Stimulated activated effector memory CD8-positive, alpha-beta T cell treated with anti-CD3 and anti-CD28 coated beads, Interleukin-12 subunit alpha, Interleukin-12 subunit beta, amount 100 ng/mL, for 72 hours (primary cell): Measurements from ENCODE around the gene FGD4.
A peak's percentile ranks its signal among the peaks of the same experiment; 100 is the strongest.
"Not testable (repeated sequence)": the region's sequence is repeated elsewhere in the genome, so short reads cannot be mapped to it uniquely, and the experiment has no call there.

ENCODE experiments used
- ATAC-seq: fragments of 150-1000 bp; cut with Tn5 transposase; 2 replicates; pipeline ENCODE4 v1.10.0; 2021
- DNase-seq, 2 donors: peaks; one replicate each; pipeline ENCODE4 v3.0.0; 2021 to 2022; ENCODE audit warnings: low spot score in 2 of 2
- H3K27ac Mint-ChIP-seq: one replicate; pipeline ENCODE4 v1.8.0; 2022; ENCODE audit warnings: mild to moderate bottlenecking, mixed read lengths
- H3K36me3 Mint-ChIP-seq: one replicate; pipeline ENCODE4 v1.8.0; 2022; ENCODE audit warnings: mild to moderate bottlenecking, mixed read lengths
- H3K4me1 Mint-ChIP-seq: one replicate; pipeline ENCODE4 v1.8.0; 2022; ENCODE audit warnings: mixed read lengths
- H3K4me3 Mint-ChIP-seq: one replicate; pipeline ENCODE4 v1.8.0; 2022; ENCODE audit warnings: mild to moderate bottlenecking, mixed read lengths
- H3K9me3 Mint-ChIP-seq: one replicate; pipeline ENCODE4 v1.8.0; 2022; ENCODE audit warnings: mixed read lengths

FGD4 gene

GRCh38 chr12:32488132-32488531 is 88.8 kb downstream of the FGD4 start:
- H3K36me3 Mint-ChIP-seq = no peaks in the 10 kb centered on the region

GRCh38 chr12:32489070-32489469 is 89.7 kb downstream of the FGD4 start:
- Mint-ChIP-seq H3K27ac (no peak overlapping the region), H3K36me3 (no peaks in the 10 kb centered on the region), H3K4me3 (no peak overlapping the region), H3K4me1 (no peaks in the 10 kb centered on the region), H3K9me3 (no peaks in the 10 kb centered on the region)
- ATAC-seq (no peak), DNase-seq (no peak)

More at GRCh38 chr12:32488132-32488531, 88.8 kb downstream of the FGD4 start:
- no peak overlapping the region for H3K4me3 Mint-ChIP-seq
- ATAC-seq (no peak), DNase-seq (no peak)
- H3K9me3 Mint-ChIP-seq = no peaks in the 10 kb centered on the region
- no peak overlapping the region for H3K27ac Mint-ChIP-seq
- H3K4me1 Mint-ChIP-seq = no peaks in the 10 kb centered on the region

- no peak for ATAC-seq
- Mint-ChIP-seq H3K4me3 (no peak overlapping the region), H3K4me1 (no peaks in the 10 kb centered on the region), H3K9me3 (no peaks in the 10 kb centered on the region), H3K27ac (no peak overlapping the region), H3K36me3 (no peaks in the 10 kb centered on the region)
- no peak for DNase-seq
Measured at GRCh38 chr12:32490801-32491200, 91.4 kb downstream of the FGD4 start.

- Mint-ChIP-seq H3K4me3 (no peak overlapping the region), H3K27ac (no peak overlapping the region), H3K36me3 (no peaks in the 10 kb centered on the region), H3K9me3 (no peaks in the 10 kb centered on the region), H3K4me1 (peaks cover 4% of the 10 kb centered on the region)
- DNase-seq (no peak), ATAC-seq (no peak)
Measured at GRCh38 chr12:32493282-32493681, 93.9 kb downstream of the FGD4 start.

GRCh38 chr12:32494656-32495055 is 95.3 kb downstream of the FGD4 start:
- Mint-ChIP-seq H3K4me1 (peaks cover 6% of the 10 kb centered on the region), H3K27ac (no peak overlapping the region), H3K9me3 (no peaks in the 10 kb centered on the region), H3K4me3 (no peak overlapping the region), H3K36me3 (no peaks in the 10 kb centered on the region)
- ATAC-seq = peak; percentile 82
- DNase-seq = no peak

GRCh38 chr12:32496946-32497345 is 97.6 kb downstream of the FGD4 start:
- ATAC-seq = no peak
- no peak for DNase-seq
- Mint-ChIP-seq H3K9me3 (no peaks in the 10 kb centered on the region), H3K4me3 (no peak overlapping the region), H3K36me3 (no peaks in the 10 kb centered on the region), H3K27ac (no peak overlapping the region), H3K4me1 (peaks cover 6% of the 10 kb centered on the region)

GRCh38 chr12:32497864-32498263 is 98.5 kb downstream of the FGD4 start:
- Mint-ChIP-seq H3K4me3 (no peak overlapping the region), H3K4me1 (peaks cover 6% of the 10 kb centered on the region), H3K27ac (no peak overlapping the region), H3K9me3 (no peaks in the 10 kb centered on the region), H3K36me3 (no peaks in the 10 kb centered on the region)
- DNase-seq (no peak), ATAC-seq (no peak)

- DNase-seq (no peak), ATAC-seq (no peak)
- Mint-ChIP-seq H3K27ac (no peak overlapping the region), H3K4me3 (no peak overlapping the region), H3K36me3 (no peaks in the 10 kb centered on the region), H3K4me1 (peaks cover 6% of the 10 kb centered on the region), H3K9me3 (no peaks in the 10 kb centered on the region)
Measured at GRCh38 chr12:32499048-32499447, 99.7 kb downstream of the FGD4 start.

- Mint-ChIP-seq H3K9me3 (no peaks in the 10 kb centered on the region), H3K36me3 (no peaks in the 10 kb centered on the region), H3K4me1 (peaks cover 6% of the 10 kb centered on the region), H3K27ac (no peak overlapping the region), H3K4me3 (no peak overlapping the region)
- ATAC-seq (no peak), DNase-seq (no peak)
Measured at GRCh38 chr12:32501835-32502333, 102.5 kb downstream of the FGD4 start.

GRCh38 chr12:32502693-32503502 is 103.5 kb downstream of the FGD4 start:
- no peak for DNase-seq
- Mint-ChIP-seq H3K4me3 (no peak overlapping the region), H3K4me1 (peaks cover 6% of the 10 kb centered on the region)

GRCh38 chr12:32503730-32504129 is 104.4 kb downstream of the FGD4 start:
- no peak overlapping the region for H3K4me3 Mint-ChIP-seq
- H3K4me1 Mint-ChIP-seq = no peaks in the 10 kb centered on the region
- H3K27ac Mint-ChIP-seq = no peak overlapping the region
- DNase-seq = no peak
- no peak for ATAC-seq
- no peaks in the 10 kb centered on the region for H3K9me3 Mint-ChIP-seq
- no peaks in the 10 kb centered on the region for H3K36me3 Mint-ChIP-seq

More at GRCh38 chr12:32502693-32503502, 103.5 kb downstream of the FGD4 start:
- no peak for ATAC-seq
- no peaks in the 10 kb centered on the region for H3K9me3 Mint-ChIP-seq
- no peaks in the 10 kb centered on the region for H3K36me3 Mint-ChIP-seq
- H3K27ac Mint-ChIP-seq = no peak overlapping the region

- DNase-seq = no peak
Measured at GRCh38 chr12:32504591-32504990, 105.2 kb downstream of the FGD4 start.

GRCh38 chr12:32505067-32505945 is 105.9 kb downstream of the FGD4 start:
- Mint-ChIP-seq H3K9me3 (no peaks in the 10 kb centered on the region), H3K4me1 (no peaks in the 10 kb centered on the region), H3K4me3 (no peak overlapping the region), H3K36me3 (no peaks in the 10 kb centered on the region), H3K27ac (no peak overlapping the region)
- ATAC-seq (no peak), DNase-seq (no peak)

More at GRCh38 chr12:32504591-32504990, 105.2 kb downstream of the FGD4 start:
- H3K4me1 Mint-ChIP-seq = no peaks in the 10 kb centered on the region
- no peak overlapping the region for H3K4me3 Mint-ChIP-seq
- H3K27ac Mint-ChIP-seq = no peak overlapping the region
- no peaks in the 10 kb centered on the region for H3K36me3 Mint-ChIP-seq
- H3K9me3 Mint-ChIP-seq = no peaks in the 10 kb centered on the region
- no peak for ATAC-seq

GRCh38 chr12:32507096-32507941 is 108.0 kb downstream of the FGD4 start:
- not testable (repeated sequence) for ATAC-seq, H3K27ac Mint-ChIP-seq, H3K9me3 Mint-ChIP-seq, H3K4me3 Mint-ChIP-seq, H3K4me1 Mint-ChIP-seq, H3K36me3 Mint-ChIP-seq, DNase-seq

GRCh38 chr12:32507942-32508320 is 108.6 kb downstream of the FGD4 start:
- Mint-ChIP-seq H3K4me3 (no peak overlapping the region), H3K4me1 (no peaks in the 10 kb centered on the region), H3K27ac (no peak overlapping the region), H3K9me3 (no peaks in the 10 kb centered on the region), H3K36me3 (no peaks in the 10 kb centered on the region)
- DNase-seq = no peak
- ATAC-seq = no peak
